MM.1S (cell line): ENCODE data around the gene RASL10A.

Experiments used
- EZH2 ChIP-seq: fragments of 300-600 bp; sonication (generic); optimal IDR thresholded peaks from 2 replicates; pipeline ENCODE3; 2017; ENCODE audit warnings: low read depth, mild to moderate bottlenecking, antibody characterized with exemption, low read length, mixed read lengths
- TF ChIP-seq, protein P1 (sequence below): fragments of 300-600 bp; sonication (generic); IDR thresholded peaks from 2 replicates; pipeline ENCODE4 v1.5.1; 2016; ENCODE audit warnings: antibody characterized with exemption, low read length, mixed read lengths

DNA sequence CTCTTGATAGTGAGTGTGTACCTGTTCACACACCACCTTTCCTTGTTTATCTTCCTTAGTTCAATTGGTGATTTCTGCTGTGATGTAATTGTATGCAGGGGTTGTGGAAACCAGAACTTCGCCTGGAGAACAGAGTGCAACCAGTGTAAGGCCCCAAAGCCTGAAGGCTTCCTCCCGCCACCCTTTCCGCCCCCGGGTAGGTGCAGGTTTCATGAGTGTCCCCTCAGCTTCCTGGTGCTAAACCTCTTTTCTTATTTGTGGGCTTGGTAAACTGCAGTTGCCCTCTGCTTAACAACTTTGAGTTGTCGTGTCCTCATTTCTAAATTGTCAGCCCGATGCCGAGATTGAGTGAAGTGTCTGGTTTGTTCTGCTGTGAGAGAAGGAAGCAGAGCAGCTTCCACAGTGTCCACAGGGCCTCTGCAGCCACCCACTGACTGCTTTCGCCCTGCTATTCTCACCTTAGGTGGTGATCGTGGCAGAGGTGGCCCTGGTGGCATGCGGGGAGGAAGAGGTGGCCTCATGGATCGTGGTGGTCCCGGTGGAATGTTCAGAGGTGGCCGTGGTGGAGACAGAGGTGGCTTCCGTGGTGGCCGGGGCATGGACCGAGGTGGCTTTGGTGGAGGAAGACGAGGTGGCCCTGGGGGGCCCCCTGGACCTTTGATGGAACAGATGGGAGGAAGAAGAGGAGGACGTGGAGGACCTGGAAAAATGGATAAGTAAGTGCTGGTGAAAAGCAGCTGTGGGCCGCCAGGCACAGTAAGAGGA lies 16.2 kb downstream of the RASL10A start:
- TF ChIP-seq, protein P1, sequence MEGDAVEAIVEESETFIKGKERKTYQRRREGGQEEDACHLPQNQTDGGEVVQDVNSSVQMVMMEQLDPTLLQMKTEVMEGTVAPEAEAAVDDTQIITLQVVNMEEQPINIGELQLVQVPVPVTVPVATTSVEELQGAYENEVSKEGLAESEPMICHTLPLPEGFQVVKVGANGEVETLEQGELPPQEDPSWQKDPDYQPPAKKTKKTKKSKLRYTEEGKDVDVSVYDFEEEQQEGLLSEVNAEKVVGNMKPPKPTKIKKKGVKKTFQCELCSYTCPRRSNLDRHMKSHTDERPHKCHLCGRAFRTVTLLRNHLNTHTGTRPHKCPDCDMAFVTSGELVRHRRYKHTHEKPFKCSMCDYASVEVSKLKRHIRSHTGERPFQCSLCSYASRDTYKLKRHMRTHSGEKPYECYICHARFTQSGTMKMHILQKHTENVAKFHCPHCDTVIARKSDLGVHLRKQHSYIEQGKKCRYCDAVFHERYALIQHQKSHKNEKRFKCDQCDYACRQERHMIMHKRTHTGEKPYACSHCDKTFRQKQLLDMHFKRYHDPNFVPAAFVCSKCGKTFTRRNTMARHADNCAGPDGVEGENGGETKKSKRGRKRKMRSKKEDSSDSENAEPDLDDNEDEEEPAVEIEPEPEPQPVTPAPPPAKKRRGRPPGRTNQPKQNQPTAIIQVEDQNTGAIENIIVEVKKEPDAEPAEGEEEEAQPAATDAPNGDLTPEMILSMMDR: no peak
- no peak for TF ChIP-seq EZH2
